Activated T-cell treated with anti-CD3 and anti-CD28 coated beads for 1 hour (primary cell): Measurements from ENCODE around the gene SBK1.
"Not testable (repeated sequence)": the region's sequence is repeated elsewhere in the genome, so short reads cannot be mapped to it uniquely, and the experiment has no call there.

Experiments used
- DNase-seq: peaks from one replicate; pipeline ENCODE4 v3.0.0-alpha.2; 2020; ENCODE audit warnings: low read depth

The SBK1 gene

DNA sequence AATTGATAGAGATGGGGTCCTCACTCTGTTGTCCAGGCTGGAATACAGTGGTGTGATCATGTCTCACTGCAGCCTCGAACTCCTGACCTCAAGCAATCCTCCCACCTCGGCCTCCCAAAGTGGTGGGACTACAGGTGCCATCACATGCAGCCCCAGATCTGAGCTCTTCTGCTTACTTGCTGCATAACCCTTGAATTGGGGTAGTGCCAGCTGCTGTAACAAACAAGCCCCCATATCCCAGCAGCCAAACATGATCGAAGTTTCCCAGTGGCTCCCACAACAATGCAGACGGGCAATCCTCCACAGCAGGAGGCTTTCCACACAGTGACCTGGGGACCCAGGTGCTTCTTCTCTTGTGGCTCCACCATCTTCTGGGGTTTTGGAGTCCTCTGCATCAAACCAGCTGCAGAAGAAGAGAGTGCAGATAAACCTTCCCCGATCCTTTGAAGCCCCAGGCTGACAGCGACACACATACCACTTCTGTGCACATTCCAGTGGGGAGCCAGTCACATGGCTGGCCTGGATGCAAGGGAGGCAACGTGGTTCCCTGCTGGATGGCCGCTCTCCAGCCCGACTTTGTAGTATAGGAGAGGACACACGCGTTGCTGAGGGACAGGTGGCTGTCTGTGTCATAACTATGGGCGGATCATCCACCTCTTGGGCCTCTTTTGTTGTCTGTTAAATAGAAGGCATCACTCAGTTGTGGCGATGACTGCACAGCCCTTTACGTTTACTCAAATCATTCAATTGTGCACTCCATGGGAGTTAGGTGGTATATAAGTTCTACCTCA lies 16.7 kb downstream of the SBK1 start:
- DNase-seq = no peak

DNA sequence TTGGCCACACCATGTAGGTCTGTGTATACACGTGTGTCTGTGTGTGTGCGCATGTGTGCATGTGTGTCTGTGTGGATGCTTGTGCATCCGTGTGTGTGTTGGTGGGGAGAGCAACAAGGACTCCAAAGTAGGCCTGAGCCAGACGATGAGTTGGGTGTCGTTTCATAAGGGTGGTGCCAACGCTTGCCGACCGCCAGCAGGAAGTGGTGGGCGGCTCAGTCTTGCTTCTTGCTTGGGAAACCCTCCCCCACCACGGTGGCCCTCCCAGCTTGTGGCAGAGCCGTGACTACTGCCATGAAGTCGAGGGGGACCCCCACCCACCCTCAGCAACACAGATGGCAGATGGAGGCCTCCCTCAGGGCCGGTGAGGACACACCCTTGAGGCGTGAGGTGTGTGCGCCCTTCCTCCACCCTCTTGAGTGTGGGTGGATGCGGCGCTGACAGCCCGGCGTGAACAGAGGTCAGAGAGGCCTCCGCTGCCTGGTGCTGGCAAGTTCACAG lies 17.5 kb downstream of the SBK1 start:
- DNase-seq = peak; percentile 74

DNA sequence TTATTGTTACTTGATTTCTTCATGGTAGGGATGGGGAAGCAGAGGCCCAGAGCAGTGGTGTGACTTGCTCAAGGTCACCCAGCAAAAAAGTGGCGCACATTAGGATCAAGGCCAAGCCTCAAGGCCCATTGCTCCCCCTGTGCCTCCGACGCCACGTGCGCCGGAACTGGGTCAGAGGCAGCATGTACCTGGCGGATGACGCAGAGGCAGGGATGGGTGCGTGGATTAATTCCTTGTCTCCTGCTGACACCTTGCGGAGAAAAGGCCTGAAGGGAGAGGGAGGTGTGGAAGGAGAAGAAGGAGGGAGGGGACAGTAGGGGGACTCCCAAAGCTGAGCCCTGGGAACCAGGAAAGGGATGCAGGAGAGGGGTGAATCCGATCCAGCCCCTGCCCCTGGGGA lies 18.5 kb downstream of the SBK1 start:
- no peak for DNase-seq

DNA sequence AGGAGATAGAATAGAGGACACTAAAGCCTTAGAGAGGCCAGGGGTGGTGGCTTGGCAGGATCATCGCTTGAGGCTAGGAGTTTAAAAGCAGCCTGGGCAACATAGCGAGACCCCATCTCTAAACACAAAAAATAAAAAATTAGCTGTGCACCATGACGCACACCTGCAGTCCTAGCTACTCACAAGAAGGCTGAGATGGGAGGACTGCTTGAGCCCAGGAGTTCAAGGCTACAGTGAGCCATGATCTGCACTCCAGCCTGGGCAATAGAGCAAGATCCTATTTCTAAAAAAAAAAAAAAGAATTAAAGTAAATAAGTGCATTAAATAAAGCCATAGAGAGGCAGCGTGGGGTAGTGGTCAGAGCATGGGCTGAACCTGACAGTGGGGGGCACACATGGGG lies 19.1 kb downstream of the SBK1 start:
- DNase-seq = no peak

DNA sequence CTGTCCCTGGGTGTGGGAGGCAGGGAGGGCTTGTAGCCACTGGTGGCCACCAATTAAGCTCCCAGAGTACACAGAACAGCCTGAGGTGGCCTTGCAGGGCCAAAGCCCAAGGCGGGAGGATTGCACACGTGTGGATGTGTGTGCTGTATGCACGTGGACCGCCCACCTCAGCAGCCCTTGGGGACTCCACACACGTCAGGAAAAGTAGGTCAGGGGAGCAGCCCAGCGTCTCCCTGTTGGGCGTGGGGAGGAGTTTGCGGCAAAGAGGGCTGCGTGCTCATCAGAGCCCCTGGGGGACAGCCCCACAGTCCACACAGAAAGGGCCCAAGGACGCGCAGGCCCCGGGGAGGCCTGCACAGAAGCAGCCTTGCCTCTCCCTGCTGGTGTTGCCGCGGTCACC lies 19.6 kb downstream of the SBK1 start:
- DNase-seq = no peak

DNA sequence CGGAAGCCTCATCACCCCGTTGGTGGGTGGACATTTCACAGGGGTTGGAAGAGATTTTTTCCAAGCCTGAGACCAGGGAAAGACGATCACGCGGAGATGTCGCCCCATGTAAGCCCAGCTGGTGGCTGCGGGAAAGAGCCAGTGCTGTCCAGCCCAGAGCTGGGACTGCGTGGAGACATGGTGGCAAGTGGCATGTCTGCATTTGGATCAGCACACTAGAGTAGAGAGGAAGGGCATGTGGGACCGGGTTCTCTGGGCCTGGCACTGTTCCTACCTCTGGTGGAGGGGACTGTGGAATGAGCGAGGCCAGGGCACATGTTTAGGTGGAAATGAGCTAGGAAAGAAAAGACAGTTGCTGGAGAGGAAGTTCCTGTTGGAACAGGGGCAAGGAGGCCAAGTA lies 20.0 kb downstream of the SBK1 start:
- DNase-seq = no peak

DNA sequence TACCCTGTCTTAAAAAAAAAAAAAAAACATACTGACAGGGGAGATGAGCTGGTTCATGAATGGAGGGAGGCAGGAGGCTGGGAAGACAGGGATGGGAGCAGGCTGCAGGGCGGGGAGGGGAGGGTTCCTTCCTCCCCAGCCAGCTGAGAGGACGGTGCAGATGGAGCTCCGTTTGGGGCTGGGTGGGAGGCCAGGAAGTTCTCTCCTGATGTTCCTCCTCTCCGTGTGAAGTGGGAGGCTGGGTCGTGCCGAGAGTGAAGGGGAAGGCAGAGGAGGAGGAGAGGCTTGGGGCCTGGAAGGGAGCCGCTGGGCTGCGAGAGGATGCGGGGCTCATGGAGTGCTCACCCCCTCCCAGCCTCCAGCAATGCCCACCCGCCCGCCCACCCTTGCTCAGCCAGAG lies 21.3 kb downstream of the SBK1 start:
- no peak for DNase-seq

DNA sequence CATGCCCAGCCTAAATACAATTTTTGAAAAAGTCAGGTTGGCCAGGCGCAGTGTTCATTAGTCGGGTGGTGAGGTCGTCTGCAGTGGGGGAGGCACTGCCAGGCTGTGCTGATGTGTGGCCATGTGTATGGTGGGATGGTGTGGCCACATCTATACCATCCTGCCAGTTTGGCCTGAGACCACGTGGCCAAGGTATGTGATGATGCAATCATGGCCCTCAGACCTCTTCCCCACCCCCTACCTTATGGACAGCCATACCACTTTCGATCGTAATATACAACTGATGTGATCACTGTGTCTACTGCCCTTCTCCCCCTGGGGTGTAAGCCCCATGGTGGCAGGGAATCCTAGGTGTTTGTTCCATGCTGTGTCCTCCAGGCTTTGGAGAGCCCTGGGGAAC lies 23.7 kb downstream of the SBK1 start:
- no peak for DNase-seq

DNA sequence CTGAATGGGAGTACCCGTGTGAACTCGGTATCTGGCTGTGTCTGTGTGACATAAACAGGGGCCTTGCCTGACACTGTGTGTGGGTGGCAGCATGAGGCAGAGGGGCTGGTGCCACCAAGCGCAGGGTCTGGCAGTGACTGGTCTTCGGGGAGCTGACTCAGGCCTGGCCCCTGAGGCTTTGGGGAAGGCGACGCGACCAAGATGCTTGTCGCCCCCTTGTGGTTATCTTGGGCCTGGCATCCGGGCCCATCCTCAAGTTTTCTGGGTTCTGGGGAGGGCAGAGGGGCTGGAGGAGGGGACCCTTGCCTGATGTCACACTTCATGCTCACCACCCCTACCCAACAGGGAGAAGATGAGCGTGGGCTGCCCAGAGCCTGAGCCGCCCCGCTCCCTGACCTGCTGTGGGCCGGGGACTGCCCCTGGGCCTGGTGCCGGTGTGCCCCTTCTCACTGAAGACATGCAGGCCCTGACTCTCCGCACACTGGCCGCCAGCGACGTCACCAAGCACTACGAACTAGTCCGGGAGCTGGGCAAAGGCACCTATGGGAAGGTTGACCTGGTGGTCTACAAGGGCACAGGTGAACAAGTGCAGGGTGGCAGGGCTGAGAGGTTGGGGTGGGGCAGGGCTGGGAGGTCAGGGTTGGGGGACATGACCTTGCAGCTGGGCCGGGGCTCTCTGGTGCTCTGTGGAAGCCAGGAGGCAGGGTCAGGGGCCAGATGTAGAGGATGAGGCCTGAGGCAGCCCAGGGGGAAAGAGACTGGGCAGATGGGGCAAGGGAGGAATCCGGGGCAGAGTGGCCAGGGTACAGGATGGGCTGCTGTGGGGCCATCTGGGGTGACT lies 24.9 kb downstream of the SBK1 start:
- peak; percentile 67 for DNase-seq

DNA sequence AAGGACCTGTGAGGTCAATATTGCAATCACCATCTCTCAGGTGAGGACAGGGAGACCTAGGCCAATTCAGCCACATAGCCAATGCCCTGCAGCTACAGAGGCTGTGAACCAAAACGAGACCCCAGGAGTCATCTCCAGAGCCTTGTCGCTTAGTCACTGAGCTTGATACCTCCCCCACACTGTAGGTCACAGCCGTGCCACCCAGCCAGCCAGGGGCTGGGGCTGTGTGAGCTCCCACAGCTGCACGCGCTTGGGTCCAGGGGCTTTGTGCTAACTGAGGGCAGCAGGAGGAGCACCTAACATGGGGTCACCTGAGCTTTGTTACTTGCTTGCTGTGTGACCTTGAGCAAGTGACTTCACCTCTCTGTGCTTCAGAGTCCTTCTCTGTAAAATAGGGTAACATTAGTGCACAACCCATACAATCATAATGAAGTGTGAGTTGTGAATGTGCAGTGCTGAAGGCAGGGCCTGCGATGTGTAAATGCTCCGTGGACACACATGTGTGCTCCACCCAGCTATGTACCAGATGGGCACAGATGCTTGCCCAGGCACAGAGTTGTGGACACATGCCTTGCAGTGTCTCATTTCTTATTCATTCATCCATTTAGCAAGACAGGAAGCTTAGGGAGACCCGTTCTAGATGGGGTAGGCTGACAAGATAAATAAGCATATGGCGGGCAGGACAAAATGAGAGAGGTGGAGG lies 25.9 kb downstream of the SBK1 start:
- DNase-seq = no peak

DNA sequence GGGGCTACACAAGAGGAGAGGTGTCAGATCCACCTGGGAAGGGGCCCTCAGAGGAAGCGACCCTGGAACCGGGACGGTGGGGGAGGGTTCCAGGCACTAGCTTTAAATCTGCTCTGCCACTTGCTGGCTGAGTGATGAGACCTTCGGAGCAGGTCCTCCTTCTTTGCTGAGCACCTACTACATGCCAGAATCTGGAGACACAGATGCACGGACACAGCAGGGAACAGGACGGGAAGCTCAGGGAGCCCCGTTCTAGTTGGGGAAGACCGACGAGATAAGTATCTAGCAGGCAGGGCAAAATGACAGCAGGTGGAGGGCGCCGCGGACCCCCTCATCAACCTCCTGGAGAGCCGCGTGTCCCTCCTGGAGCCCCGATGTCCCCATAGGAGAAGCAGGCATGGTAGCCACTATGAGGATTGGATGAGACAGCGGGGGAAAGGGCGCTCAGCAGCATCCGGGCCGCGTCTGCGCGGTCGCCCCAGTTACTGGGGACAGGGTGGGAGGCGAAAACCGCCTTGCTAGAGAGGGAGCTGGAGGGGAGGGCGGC lies 27.2 kb downstream of the SBK1 start:
- DNase-seq = no peak

DNA sequence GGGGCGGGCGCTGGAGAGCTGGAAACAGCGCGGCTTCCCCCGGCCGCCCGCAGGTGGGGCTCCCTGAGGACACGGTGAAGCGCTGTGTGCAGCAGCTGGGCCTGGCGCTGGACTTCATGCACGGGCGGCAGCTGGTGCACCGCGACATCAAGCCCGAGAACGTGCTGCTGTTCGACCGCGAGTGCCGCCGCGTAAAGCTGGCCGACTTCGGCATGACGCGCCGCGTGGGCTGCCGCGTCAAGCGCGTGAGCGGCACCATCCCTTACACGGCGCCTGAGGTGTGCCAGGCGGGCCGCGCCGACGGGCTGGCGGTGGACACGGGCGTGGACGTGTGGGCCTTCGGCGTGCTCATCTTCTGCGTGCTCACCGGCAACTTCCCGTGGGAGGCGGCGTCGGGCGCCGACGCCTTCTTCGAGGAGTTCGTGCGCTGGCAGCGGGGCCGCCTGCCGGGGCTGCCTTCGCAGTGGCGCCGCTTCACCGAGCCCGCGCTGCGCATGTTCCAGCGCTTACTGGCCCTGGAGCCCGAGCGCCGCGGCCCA lies 27.8 kb downstream of the SBK1 start:
- no peak for DNase-seq

DNA sequence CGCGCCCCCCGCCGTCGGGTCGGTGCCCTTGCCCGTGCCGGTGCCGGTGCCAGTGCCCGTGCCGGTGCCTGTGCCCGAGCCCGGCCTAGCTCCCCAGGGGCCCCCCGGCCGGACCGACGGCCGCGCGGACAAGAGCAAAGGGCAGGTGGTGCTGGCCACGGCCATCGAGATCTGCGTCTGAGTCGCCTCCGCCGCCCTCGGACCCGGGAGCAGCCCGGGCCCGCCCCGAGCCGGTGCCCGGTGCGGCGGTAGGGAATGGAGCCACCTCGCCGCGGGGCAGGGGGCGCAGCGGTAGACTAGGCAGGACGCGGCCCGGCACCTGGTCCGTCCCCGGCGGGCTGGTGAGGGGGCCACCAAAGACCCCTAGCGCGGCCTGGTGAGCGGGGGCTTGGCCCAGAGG lies 28.4 kb downstream of the SBK1 start:
- no peak for DNase-seq

DNA sequence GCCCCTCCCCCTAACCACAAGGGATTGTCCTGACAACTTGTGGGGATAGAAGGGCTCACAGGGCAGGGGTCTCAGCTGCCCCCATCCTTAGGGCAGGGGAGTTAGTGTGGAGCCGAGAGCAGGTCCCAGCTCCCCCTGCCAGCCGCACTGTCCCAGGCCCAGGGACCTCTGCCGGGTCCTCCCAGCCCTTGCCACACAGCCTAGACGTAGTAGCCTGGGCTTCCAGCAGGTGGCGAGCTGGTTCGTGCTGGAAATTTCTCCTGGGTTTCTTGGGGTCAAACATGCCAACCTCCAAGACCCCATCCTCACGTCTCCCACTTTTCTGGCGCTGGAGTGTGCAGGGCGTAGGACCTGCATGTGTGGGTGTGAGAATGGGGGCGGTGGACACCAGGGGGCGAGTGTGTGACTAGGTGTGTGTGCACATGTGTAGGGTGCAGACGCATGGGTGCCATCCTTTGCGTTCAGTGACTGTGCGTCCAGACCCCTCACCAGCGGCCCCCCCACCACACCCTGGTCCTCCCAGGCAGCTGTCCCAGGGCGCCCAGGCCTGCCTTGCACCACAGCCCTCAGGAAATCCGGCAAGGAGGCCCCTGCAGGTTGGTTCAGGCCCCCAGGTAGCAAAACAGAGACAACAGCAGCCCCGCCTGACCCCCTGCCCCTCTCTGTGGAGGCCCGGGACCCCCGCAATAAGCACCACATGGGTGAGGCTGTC lies 29.5 kb downstream of the SBK1 start:
- no peak for DNase-seq

DNA sequence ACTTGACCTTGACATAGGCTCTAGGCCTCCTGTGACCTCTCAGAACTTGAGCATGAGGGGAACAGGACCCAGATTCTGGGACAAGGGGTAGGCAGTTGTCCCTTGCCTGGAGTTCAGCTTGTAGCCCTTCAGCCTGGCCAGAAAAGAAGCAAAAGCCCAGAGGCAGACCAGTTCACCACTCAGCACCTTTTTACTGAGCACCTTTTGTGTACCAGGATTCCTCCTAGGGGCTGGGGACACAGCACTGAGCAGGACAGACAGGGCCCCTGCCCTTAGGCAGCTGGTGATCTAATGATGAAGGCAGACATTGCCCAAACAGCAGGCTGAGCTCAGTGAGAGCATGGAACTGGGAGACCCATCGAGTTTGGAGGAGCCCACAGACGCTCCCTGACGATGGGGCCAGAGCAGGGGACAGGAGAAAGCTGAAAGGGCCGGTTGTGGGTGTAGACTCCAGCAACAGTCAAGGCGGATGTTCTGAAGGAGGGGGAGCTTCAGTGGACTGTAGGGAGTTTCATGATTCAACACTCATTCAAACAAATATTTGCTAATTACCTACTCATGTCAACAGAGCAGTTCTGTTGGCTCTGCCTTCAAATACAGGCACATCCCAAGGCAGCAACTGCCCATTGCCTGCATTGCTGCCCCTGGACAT lies 32.0 kb downstream of the SBK1 start:
- no peak for DNase-seq

DNA sequence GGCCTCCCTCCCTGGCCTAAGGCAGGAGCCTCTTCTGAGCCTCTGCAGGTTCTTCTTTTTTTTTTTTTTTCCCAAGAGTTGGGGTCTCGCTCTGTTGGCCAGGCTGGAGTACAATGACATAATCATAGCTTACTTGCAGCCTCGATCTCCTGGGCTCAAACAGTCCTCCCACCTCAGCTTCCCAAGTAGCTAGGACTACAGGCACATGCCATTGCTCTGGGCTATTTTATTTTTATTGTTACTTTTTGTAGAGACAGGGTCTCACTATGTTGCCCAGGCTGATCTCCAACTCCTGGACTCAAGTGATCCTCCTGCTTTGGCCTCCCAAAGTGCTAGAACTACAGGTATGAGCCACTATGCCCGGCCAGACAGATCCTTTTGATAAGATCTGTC lies 32.6 kb downstream of the SBK1 start:
- DNase-seq = no peak

DNA sequence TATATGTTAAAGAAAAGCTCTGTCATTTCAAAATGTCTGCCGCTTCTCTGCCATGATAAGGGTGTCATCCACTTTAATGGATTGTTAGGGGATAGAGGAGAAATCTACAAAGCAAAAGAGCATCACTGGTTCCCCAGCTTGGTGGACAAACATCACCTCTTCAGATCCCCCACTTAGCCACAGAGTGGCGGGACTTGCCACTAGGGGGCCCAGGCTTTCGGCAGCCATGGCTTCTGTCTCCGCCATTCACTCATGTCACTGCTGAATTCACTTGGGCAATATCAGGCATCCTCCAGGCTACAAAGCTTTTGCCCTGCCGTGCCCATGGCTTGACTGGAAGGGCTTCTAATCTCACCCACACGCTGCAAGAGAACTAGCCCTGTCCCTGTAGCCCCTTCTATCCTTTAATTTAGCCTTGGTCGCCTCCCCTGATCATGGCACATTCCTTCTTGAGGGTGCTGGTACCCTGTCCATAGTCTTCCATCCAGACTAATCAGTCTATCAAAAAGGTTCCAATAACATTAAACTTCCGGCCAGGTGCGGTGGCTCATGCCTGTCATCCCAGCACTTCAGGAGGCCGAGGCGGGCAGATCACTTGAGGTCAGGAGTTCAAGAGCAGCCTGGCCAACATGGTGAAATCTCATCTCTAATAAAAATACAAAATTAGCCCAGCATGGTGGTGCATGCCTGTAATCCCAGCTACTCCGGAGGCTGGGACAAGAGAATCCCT lies 34.7 kb downstream of the SBK1 start:
- DNase-seq = peak; percentile 57

DNA sequence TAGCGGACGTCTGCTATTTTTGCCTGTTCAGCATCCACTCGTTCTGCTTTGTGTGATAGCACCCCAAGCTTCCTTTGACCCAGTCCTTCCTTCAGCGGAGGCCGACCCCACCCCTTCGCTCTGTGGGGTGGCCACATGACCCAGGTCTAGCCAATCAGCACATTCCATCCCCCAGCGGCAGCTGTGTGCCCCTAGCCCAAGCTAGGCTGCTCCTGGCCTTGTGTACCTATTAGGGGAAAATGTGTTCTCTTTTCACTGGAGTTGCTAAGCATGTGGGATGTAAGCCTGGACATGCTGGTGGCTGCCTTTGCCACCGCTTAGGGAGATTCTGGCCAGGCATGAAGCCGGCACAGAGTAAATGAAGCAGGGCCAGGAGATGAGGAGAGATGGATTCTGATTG lies 37.9 kb downstream of the SBK1 start:
- not testable (repeated sequence) for DNase-seq

DNA sequence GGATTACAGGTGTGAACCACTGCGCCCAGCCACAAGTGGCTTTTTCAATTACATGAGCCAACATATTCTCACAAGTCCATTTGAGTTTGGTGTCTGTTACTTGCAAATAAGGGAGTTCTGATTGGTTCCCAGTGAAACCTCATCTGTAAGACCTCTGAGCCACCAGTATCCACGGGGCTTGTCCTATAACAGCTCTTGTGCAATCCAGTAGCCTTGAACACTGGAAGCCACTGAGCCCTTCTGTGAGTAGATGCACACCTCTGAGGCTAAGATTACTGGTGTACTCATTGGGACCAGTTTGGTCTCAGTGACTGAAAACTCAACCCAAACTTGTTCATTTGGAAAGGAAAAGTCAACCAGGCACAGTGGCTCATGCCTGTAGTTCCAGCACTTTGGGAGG lies 38.7 kb downstream of the SBK1 start:
- DNase-seq = not testable (repeated sequence)

DNA sequence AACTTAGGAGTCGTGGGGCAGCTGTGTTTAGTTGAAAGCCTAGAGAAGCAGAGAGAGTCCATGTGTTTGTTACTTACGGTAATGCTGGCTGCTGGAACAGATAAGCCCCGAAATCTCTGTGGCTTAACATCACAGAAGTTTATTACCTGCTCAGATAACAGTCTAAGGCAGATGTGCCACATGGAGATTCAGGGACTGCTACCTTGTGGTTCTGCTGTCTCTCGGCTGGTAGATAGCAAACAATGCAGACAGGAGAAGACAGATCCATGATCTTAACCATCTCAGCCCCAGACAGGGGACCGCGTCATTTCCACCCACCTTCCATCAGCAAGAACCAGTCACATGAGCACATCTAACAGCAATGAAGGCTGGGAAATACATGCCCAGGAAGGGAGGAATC lies 40.3 kb downstream of the SBK1 start:
- DNase-seq = not testable (repeated sequence)
